BLaER1 treated with 17β-estradiol and CSF1 and Interleukin-3, amounts not matched to agents 10 nM and 100 nM (cell line): ENCODE results near the gene KDM3B.

Source experiments
- H3K27ac ChIP-seq, 11 experiments: shearing (Covaris generic); formaldehyde crosslinking; 2 replicates each; pipeline ENCODE4 v1.8.1; 2022
- H3K27me3 ChIP-seq, 11 experiments: shearing (Covaris generic); formaldehyde crosslinking; 2 replicates each; pipeline ENCODE4 v1.8.1; 2022
- H3K36me3 ChIP-seq, 11 experiments: shearing (Covaris generic); formaldehyde crosslinking; 2 replicates each; pipeline ENCODE4 v1.8.1; 2022
- H3K4me1 ChIP-seq, 10 experiments: shearing (Covaris generic); formaldehyde crosslinking; 2 replicates each; pipeline ENCODE4 v1.8.1; 2022
- H3K4me2 ChIP-seq, 11 experiments: shearing (Covaris generic); formaldehyde crosslinking; 2 replicates each; pipeline ENCODE4 v1.8.1; 2022
- H3K4me3 ChIP-seq, 10 experiments: shearing (Covaris generic); formaldehyde crosslinking; 2 replicates each; pipeline ENCODE4 v1.8.1; 2022
- H3K9ac ChIP-seq, 11 experiments: shearing (Covaris generic); formaldehyde crosslinking; 2 replicates each; pipeline ENCODE4 v1.8.1; 2022
- H3K9me3 ChIP-seq, 11 experiments: shearing (Covaris generic); formaldehyde crosslinking; replicated peaks in 1 of 11; 2 replicates each; pipeline ENCODE4 v1.8.1; 2022
- H4K20me1 ChIP-seq, 11 experiments: shearing (Covaris generic); formaldehyde crosslinking; 2 replicates each; pipeline ENCODE4 v1.8.1; 2022
- Cebpa-rat ChIP-seq, 11 experiments: shearing (Covaris generic); IDR thresholded peaks; 2 replicates each; pipeline ENCODE4 v1.8.1; 2022

KDM3B gene

DNA sequence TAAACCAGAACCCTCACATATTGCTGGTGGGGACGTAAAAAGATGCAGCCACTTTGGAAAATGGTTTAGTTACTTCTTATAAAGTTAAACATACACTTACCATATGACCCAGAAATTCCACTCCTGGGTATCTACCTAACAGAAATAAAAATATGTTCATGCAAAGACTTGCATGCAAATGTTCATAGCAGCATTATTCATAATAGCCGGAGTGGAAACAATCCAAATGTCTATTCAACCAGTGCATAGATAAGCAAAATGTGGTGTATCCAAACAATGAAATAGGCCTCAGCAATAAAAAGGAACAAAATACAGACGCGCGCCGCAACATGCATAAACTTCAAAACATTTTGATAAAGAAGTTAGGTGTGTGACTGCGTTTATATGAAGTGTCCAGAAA lies 124.4 kb downstream of the KDM3B start:
- no peak overlapping the region for H3K27ac ChIP-seq
- no peak overlapping the region for H3K4me3 ChIP-seq
- H3K9ac ChIP-seq, result no peak overlapping the region
- no peaks in the 10 kb centered on the region for H3K27me3 ChIP-seq
- H3K4me2 ChIP-seq, result peak overlapping the region in 1 of 11 experiments; percentile 49; a peak in 1 of 22 replicates
- H3K4me1 ChIP-seq, result peaks cover 0 to 9% (median 6%) of the 10 kb centered on the region in 10 experiments; a peak in 11 of 20 replicates
- no peaks in the 10 kb centered on the region for H4K20me1 ChIP-seq
- no peaks in the 10 kb centered on the region for H3K36me3 ChIP-seq
- no peak for TF ChIP-seq Cebpa-rat (IDR thresholded peaks at IDR 0.05)
- no peaks in the 10 kb centered on the region for H3K9me3 ChIP-seq

- Histone ChIP-seq H3K4me1 (peaks cover 0 to 24% (median 17%) of the 10 kb centered on the region in 10 experiments; a peak in 16 of 20 replicates), H3K27ac (no peak overlapping the region), H3K4me3 (no peak overlapping the region), H3K27me3 (no peaks in the 10 kb centered on the region), H3K4me2 (no peak overlapping the region), H3K36me3 (no peaks in the 10 kb centered on the region), H4K20me1 (no peaks in the 10 kb centered on the region), H3K9me3 (no peaks in the 10 kb centered on the region), H3K9ac (no peak overlapping the region)
- TF ChIP-seq Cebpa-rat (IDR thresholded peaks at IDR 0.05), result no peak
Observed at GRCh38 chr5:138482638-138483037, 130.2 kb downstream of the KDM3B start.
